IMR-90 (cell line): ENCODE data around the gene MEGF10. TPM values are rescaled to one million over a fixed set of nuclear protein-coding genes. Genes with fewer than 3 reads are reported as not detected.

Experiments
- ATAC-seq: fragments of 200-7000 bp; cut with Tn5 transposase; 2 replicates; pipeline ENCODE4 v1.9.1; 2020; ENCODE audit warnings: low read depth, mild to moderate bottlenecking, moderate library complexity
- BruUV-seq: library from RNA; stranded (reverse); fragments of 400-500 nt; replicated peaks from 2 replicates; lab custom pipeline; 2021; lab: Mats Ljungman, UMichigan
- CTCF ChIA-PET: fragments of 300-600 bp; formaldehyde crosslinking; extraction: SDS; loops from one replicate; lab custom pipeline; 2021; ENCODE audit warnings: antibody characterized with exemption; lab: Yijun Ruan, JAX
- POLR2A ChIA-PET: fragments of 300-600 bp; sonication (Branson Sonifier 250); formaldehyde crosslinking; loops from one replicate; lab custom pipeline; 2022; ENCODE audit warnings: antibody characterized with exemption; ENCODE audit not compliant: unreplicated experiment; lab: Charles Lee
- DNase-seq: peaks from one replicate; pipeline ENCODE4 v3.0.0; 2013
- H2AFZ ChIP-seq: replicated peaks from 2 replicates; pipeline ENCODE3; 2013; ENCODE audit warnings: low read length, mild to moderate bottlenecking; ENCODE audit not compliant: poor library complexity
- H2AK5ac ChIP-seq: 2 replicates; pipeline ENCODE4 v1.6.1; 2013; ENCODE audit warnings: low read depth, low read length, inconsistent platforms
- H2AK9ac ChIP-seq: replicated peaks from 2 replicates; pipeline ENCODE3; 2013; ENCODE audit warnings: mild to moderate bottlenecking, low read depth, low read length, moderate library complexity; ENCODE audit not compliant: poor library complexity
- H2BK120ac ChIP-seq: 2 replicates; pipeline ENCODE4 v1.6.1; 2013; ENCODE audit warnings: low read depth, low read length, inconsistent platforms
- H2BK15ac ChIP-seq: 3 replicates; pipeline ENCODE4 v1.6.1; 2013; ENCODE audit warnings: low read depth, low read length, inconsistent platforms
- H2BK20ac ChIP-seq: 2 replicates; pipeline ENCODE4 v1.6.1; 2013; ENCODE audit warnings: low read depth, mild to moderate bottlenecking, inconsistent platforms, low read length, moderate library complexity
- H2BK5ac ChIP-seq: 2 replicates; pipeline ENCODE4 v1.6.1; 2013; ENCODE audit warnings: mild to moderate bottlenecking, low read depth, low read length, inconsistent platforms; ENCODE audit not compliant: poor library complexity, severe bottlenecking
- H3K14ac ChIP-seq: replicated peaks from 2 replicates; pipeline ENCODE4 v1.6.1; 2013; ENCODE audit warnings: low read depth, low read length, inconsistent platforms
- H3K18ac ChIP-seq: 2 replicates; pipeline ENCODE4 v1.6.1; 2013; ENCODE audit warnings: low read depth, low read length, control low read depth
- H3K23ac ChIP-seq: 2 replicates; pipeline ENCODE4 v1.6.1; 2013; ENCODE audit warnings: low read depth, low read length, inconsistent platforms
- H3K27ac ChIP-seq: 2 replicates; pipeline ENCODE4 v1.5.1; 2013; ENCODE audit warnings: mild to moderate bottlenecking, control low read depth, low read length; ENCODE audit not compliant: insufficient read depth
- H3K27me3 ChIP-seq: 2 replicates; pipeline ENCODE4 v1.6.1; 2013; ENCODE audit warnings: low read length; ENCODE audit not compliant: control insufficient read depth, insufficient read depth
- H3K36me3 ChIP-seq: 2 replicates; pipeline ENCODE4 v1.6.1; 2013; ENCODE audit warnings: low read length, mixed read lengths; ENCODE audit not compliant: control insufficient read depth, insufficient read depth
- H3K4ac ChIP-seq: 2 replicates; pipeline ENCODE4 v1.6.1; 2013; ENCODE audit warnings: low read depth, low read length, inconsistent platforms
- H3K4me1 ChIP-seq: 2 replicates; pipeline ENCODE4 v1.6.1; 2013; ENCODE audit warnings: low read length, mixed read lengths; ENCODE audit not compliant: control insufficient read depth, insufficient read depth
- H3K4me2 ChIP-seq: 2 replicates; pipeline ENCODE4 v1.6.1; 2013; ENCODE audit warnings: low read depth, mild to moderate bottlenecking, control low read depth, low read length, moderate library complexity
- H3K4me3 ChIP-seq: 2 replicates; pipeline ENCODE4 v1.5.1; 2013; ENCODE audit warnings: low read depth, mild to moderate bottlenecking, control low read depth, low read length, moderate library complexity; ENCODE audit not compliant: insufficient read depth
- H3K56ac ChIP-seq: 2 replicates; pipeline ENCODE4 v1.6.1; 2013; ENCODE audit warnings: low read length, inconsistent platforms; ENCODE audit not compliant: insufficient read depth; ENCODE audit errors: extremely low read depth
- H3K79me1 ChIP-seq, 2 experiments: 2 replicates each; pipeline ENCODE4 v1.6.1; 2013; ENCODE audit warnings: low read length in 2 of 2, inconsistent platforms in 1 of 2, low read depth in 1 of 2
- H3K9ac ChIP-seq: 2 replicates; pipeline ENCODE4 v1.6.1; 2013; ENCODE audit warnings: low read depth, low read length, control low read depth
- H3K9me1 ChIP-seq: 2 replicates; pipeline ENCODE4 v1.6.1; 2013; ENCODE audit warnings: low read length, inconsistent platforms; ENCODE audit not compliant: insufficient read depth
- H3K9me3 ChIP-seq: 2 replicates; pipeline ENCODE4 v1.6.1; 2013; ENCODE audit warnings: low read length; ENCODE audit not compliant: control insufficient read depth, insufficient read depth
- H4K20me1 ChIP-seq: 2 replicates; pipeline ENCODE4 v1.6.1; 2013; ENCODE audit warnings: low read length, inconsistent platforms; ENCODE audit not compliant: insufficient read depth
- H4K5ac ChIP-seq: 2 replicates; pipeline ENCODE4 v1.6.1; 2013; ENCODE audit warnings: mild to moderate bottlenecking, low read depth, low read length, control low read depth
- H4K8ac ChIP-seq, 2 experiments: 2 replicates each; pipeline ENCODE4 v1.6.1; 2013; ENCODE audit warnings: low read depth in 2 of 2, low read length in 2 of 2, control low read depth in 1 of 2, inconsistent platforms in 1 of 2
- H4K91ac ChIP-seq: 2 replicates; pipeline ENCODE4 v1.6.1; 2013; ENCODE audit warnings: low read depth, low read length, inconsistent platforms; ENCODE audit not compliant: insufficient read depth
- BHLHE40 ChIP-seq: fragments of 150-350 bp; IDR thresholded peaks from 2 replicates; pipeline ENCODE4 v1.6.1; 2016; ENCODE audit warnings: mild to moderate bottlenecking, low read depth, low read length
- RCOR1 ChIP-seq: IDR thresholded peaks from 2 replicates; pipeline ENCODE4 v1.6.1; 2012; ENCODE audit warnings: mild to moderate bottlenecking, low read length, improper control_type of control experiment; ENCODE audit not compliant: insufficient replicate concordance
- WGBS, 2 experiments: methylation state at CpG; one replicate each; pipeline versions ENCODE4 v1.1.5 to v1.1.7; 2013; ENCODE audit warnings: missing lambda C conversion rate in 2 of 2; ENCODE audit not compliant: insufficient read length in 1 of 2; ENCODE audit errors: extremely low coverage in 2 of 2; 5-methylcytosine and 5-hydroxymethylcytosine counted together
- dilution Hi-C: fragments of 300-500 bp; cut with HindIII; formaldehyde crosslinking; loops from one replicate; pipeline ENCODE4 v1.14.3; 2018; ENCODE audit warnings: low sequenced_read_pairs; ENCODE audit not compliant: unreplicated experiment
- in situ Hi-C: fragments of 300-500 bp; cut with MboI; formaldehyde crosslinking; loops from 3 replicates; pipeline ENCODE4 v1.14.3; 2019; ENCODE audit warnings: low sequenced_read_pairs, inconsistent platforms, mixed read lengths
- intact Hi-C: fragments of 100-400 bp; cut with micrococcal nuclease; formaldehyde crosslinking; loops from 2 replicates; pipeline ENCODE4 v1.10.0; 2022
- polyA plus RNA-seq, 3 experiments: library from polyadenylated mRNA; depleted of rRNA; stranded (reverse); fragments of >200 nt; gene quantifications; 2 replicates each; pipeline ENCODE4 v1.2.3, GENCODE V29; 2012; ENCODE audit warnings: low replicate concordance in 1 of 3
- total RNA-seq: library from RNA; depleted of rRNA; stranded (reverse); fragments of >200 nt; gene quantifications from 2 replicates; pipeline ENCODE4 v1.2.3, GENCODE V29; 2012
- TF ChIP-seq, protein P1 (sequence below): fragments of 150-350 bp; IDR thresholded peaks from 2 replicates; pipeline ENCODE4 v1.6.1; 2017; ENCODE audit warnings: mild to moderate bottlenecking, antibody characterized with exemption, low read length, low read depth

The MEGF10 gene
- total and polyA plus RNA-seq, 2 of the 4 experiments (the other 2 are of a cell fraction): not detected

DNA sequence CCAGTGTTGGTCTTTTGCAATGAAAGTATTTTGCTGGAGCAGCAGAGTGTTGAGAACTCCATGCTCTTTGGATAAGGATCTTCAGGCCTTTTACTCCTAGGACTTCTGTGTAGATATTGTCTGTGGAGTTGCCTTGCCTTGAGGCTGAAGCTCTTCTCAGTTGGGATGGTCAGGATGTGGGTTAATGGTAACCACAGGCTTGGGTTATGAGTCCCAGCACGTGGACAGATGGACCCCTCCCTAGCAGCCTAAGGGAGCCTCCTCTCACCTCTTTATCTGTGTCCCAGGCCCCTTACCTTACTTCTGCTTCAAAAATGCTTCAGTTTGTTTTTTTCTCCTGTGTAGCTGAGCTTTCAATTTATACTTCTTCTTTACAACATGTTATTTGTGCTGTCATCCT lies 109.9 kb downstream of the MEGF10 start:
- in situ Hi-C loops: no loop called here
- Histone ChIP-seq H2BK15ac (no peak overlapping the region), H3K4me3 (no peak overlapping the region), H4K20me1 (no peaks in the 10 kb centered on the region), H4K8ac (no peak overlapping the region), H3K36me3 (no peaks in the 10 kb centered on the region), H3K9ac (no peak overlapping the region), H3K27ac (no peak overlapping the region), H3K9me1 (no peaks in the 10 kb centered on the region), H2BK20ac (no peak overlapping the region), H4K91ac (no peak overlapping the region), H3K56ac (no peak overlapping the region), H3K9me3 (no peaks in the 10 kb centered on the region), H2BK120ac (no peak overlapping the region), H3K18ac (no peak overlapping the region), H3K4me2 (no peak overlapping the region), H3K4ac (no peak overlapping the region), H3K79me1 (no peaks in the 10 kb centered on the region), H2BK5ac (no peak overlapping the region), H3K4me1 (no peaks in the 10 kb centered on the region), H3K14ac (no peak overlapping the region), H3K27me3 (peaks cover 7% of the 10 kb centered on the region), H3K23ac (no peak overlapping the region), H4K5ac (no peak overlapping the region), H2AK9ac (no peak overlapping the region), H2AFZ (no peak overlapping the region), H2AK5ac (no peak overlapping the region)
- TF ChIP-seq RCOR1: no peak
- TF ChIP-seq, protein P1, sequence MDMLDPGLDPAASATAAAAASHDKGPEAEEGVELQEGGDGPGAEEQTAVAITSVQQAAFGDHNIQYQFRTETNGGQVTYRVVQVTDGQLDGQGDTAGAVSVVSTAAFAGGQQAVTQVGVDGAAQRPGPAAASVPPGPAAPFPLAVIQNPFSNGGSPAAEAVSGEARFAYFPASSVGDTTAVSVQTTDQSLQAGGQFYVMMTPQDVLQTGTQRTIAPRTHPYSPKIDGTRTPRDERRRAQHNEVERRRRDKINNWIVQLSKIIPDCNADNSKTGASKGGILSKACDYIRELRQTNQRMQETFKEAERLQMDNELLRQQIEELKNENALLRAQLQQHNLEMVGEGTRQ: no peak
- no peak for TF ChIP-seq BHLHE40
- intact Hi-C loops: no loop called here
- dilution Hi-C loops: no loop called here
- CTCF ChIA-PET: interaction anchor here (1.0 kb wide), 1 partner anchor 32 kb away, joined by 5 read pairs; no protein-coding TSS in a partner anchor
- no TSS peak for BruUV-seq
- POLR2A ChIA-PET: no interaction called here
- WGBS, 2 experiments: no CpG with 5 or more reads among the region's 1 CpG
- DNase-seq (no peak), ATAC-seq (no peak)
